MM.1S (cell line): ENCODE data around the gene AGR2.

Source experiments
- DNase-seq: peaks from one replicate; pipeline ENCODE4 v3.0.0-alpha.2; 2015
- H2AFZ ChIP-seq: fragments of 300-600 bp; sonication (generic); 2 replicates; pipeline ENCODE4 v1.6.0; 2016; ENCODE audit warnings: antibody characterized with exemption, low read length
- H3F3A ChIP-seq: fragments of 300-600 bp; sonication (generic); 2 replicates; pipeline ENCODE4 v1.6.1; 2016; ENCODE audit warnings: mild to moderate bottlenecking, antibody characterized with exemption, low read length, moderate library complexity, mixed read lengths; ENCODE audit not compliant: insufficient read depth
- H3K27ac ChIP-seq: fragments of 300-600 bp; sonication (generic); 2 replicates; pipeline ENCODE4 v1.5.1; 2016; ENCODE audit warnings: mild to moderate bottlenecking, low read length
- H3K27me3 ChIP-seq: fragments of 300-600 bp; sonication (generic); replicated peaks from 2 replicates; pipeline ENCODE4 v1.6.0; 2016; ENCODE audit warnings: low read length; ENCODE audit not compliant: insufficient read depth
- H3K36me3 ChIP-seq: fragments of 300-600 bp; sonication (generic); replicated peaks from 2 replicates; pipeline ENCODE4 v1.6.1; 2016; ENCODE audit warnings: mild to moderate bottlenecking, low read length, mixed read lengths; ENCODE audit not compliant: insufficient read depth
- H3K4me1 ChIP-seq: fragments of 300-600 bp; sonication (generic); 2 replicates; pipeline ENCODE4 v1.6.1; 2016; ENCODE audit warnings: low read length, mixed read lengths
- H3K4me2 ChIP-seq: fragments of 300-600 bp; sonication (generic); 2 replicates; pipeline ENCODE4 v1.6.0; 2016; ENCODE audit warnings: low read depth, low read length
- H3K4me3 ChIP-seq: fragments of 300-600 bp; sonication (generic); 2 replicates; pipeline ENCODE4 v1.5.1; 2016; ENCODE audit warnings: low read length, mixed read lengths
- H3K79me2 ChIP-seq: fragments of 300-600 bp; sonication (generic); 2 replicates; pipeline ENCODE4 v1.6.1; 2016; ENCODE audit warnings: mixed run types, low read length, mixed read lengths
- H3K9ac ChIP-seq: fragments of 300-600 bp; sonication (generic); 2 replicates; pipeline ENCODE4 v1.6.1; 2016; ENCODE audit warnings: low read length, mixed read lengths
- H3K9me2 ChIP-seq: fragments of 300-600 bp; sonication (generic); replicated peaks from 2 replicates; pipeline ENCODE4 v1.6.1; 2016; ENCODE audit warnings: mild to moderate bottlenecking, low read length, mixed read lengths; ENCODE audit not compliant: insufficient read depth
- H3K9me3 ChIP-seq: fragments of 300-600 bp; sonication (generic); replicated peaks from 2 replicates; pipeline ENCODE4 v1.6.1; 2016; ENCODE audit warnings: mild to moderate bottlenecking, low read length, mixed read lengths; ENCODE audit not compliant: insufficient read depth
- H4K20me1 ChIP-seq: fragments of 300-600 bp; sonication (generic); 2 replicates; pipeline ENCODE4 v1.6.1; 2016; ENCODE audit warnings: mild to moderate bottlenecking, low read length, moderate library complexity, mixed read lengths; ENCODE audit not compliant: insufficient read depth
- EZH2 ChIP-seq: fragments of 300-600 bp; sonication (generic); optimal IDR thresholded peaks from 2 replicates; pipeline ENCODE3; 2017; ENCODE audit warnings: low read depth, mild to moderate bottlenecking, antibody characterized with exemption, low read length, mixed read lengths
- EZH2phosphoT487 ChIP-seq: fragments of 300-600 bp; sonication (generic); IDR thresholded peaks from 2 replicates; pipeline ENCODE4 v1.6.1; 2018; ENCODE audit warnings: antibody characterized with exemption, low read length
- TF ChIP-seq, protein P1 (sequence below): fragments of 300-600 bp; sonication (generic); IDR thresholded peaks from 2 replicates; pipeline ENCODE4 v1.5.1; 2016; ENCODE audit warnings: antibody characterized with exemption, low read length, mixed read lengths

AGR2 gene

DNA sequence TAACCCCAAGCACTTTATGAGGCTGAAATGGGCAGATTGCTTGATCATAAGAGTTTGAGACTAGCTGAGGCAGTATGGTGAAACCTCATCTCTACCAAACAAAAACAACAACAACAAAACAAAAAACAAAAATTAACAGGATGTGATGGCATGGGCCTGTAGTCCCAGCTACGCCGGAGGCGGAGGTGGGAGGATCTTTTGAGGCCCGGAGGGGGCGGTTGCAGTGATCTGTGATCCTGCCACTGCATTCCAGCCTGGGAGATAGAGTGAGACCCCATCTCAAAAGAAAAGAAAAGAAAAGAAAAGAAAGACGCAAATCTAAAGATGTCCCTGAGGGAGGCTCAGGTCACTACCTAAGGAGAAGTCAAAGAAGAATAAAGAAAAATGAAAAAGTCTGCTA is 35.3 kb upstream of the AGR2 start:
- Histone ChIP-seq H3F3A (no peaks in the 10 kb centered on the region), H4K20me1 (no peaks in the 10 kb centered on the region), H3K36me3 (no peaks in the 10 kb centered on the region), H3K4me2 (no peak overlapping the region), H3K79me2 (no peaks in the 10 kb centered on the region), H2AFZ (no peak overlapping the region), H3K9me3 (no peaks in the 10 kb centered on the region), H3K9me2 (no peaks in the 10 kb centered on the region), H3K4me3 (no peak overlapping the region), H3K9ac (no peak overlapping the region), H3K4me1 (no peaks in the 10 kb centered on the region), H3K27me3 (no peaks in the 10 kb centered on the region), H3K27ac (no peak overlapping the region)
- TF ChIP-seq EZH2 (no peak), EZH2phosphoT487 (no peak)
- TF ChIP-seq, protein P1, sequence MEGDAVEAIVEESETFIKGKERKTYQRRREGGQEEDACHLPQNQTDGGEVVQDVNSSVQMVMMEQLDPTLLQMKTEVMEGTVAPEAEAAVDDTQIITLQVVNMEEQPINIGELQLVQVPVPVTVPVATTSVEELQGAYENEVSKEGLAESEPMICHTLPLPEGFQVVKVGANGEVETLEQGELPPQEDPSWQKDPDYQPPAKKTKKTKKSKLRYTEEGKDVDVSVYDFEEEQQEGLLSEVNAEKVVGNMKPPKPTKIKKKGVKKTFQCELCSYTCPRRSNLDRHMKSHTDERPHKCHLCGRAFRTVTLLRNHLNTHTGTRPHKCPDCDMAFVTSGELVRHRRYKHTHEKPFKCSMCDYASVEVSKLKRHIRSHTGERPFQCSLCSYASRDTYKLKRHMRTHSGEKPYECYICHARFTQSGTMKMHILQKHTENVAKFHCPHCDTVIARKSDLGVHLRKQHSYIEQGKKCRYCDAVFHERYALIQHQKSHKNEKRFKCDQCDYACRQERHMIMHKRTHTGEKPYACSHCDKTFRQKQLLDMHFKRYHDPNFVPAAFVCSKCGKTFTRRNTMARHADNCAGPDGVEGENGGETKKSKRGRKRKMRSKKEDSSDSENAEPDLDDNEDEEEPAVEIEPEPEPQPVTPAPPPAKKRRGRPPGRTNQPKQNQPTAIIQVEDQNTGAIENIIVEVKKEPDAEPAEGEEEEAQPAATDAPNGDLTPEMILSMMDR, result no peak
- no peak for DNase-seq

- no peaks in the 10 kb centered on the region for H3K27me3 ChIP-seq
- no peaks in the 10 kb centered on the region for H3F3A ChIP-seq
- H2AFZ ChIP-seq, result no peak overlapping the region
- DNase-seq, result no peak
- H3K4me3 ChIP-seq, result no peak overlapping the region
- H3K4me1 ChIP-seq, result no peaks in the 10 kb centered on the region
- H3K4me2 ChIP-seq, result no peak overlapping the region
- H3K9ac ChIP-seq, result no peak overlapping the region
- H3K27ac ChIP-seq, result no peak overlapping the region
- H4K20me1 ChIP-seq, result no peaks in the 10 kb centered on the region
- no peaks in the 10 kb centered on the region for H3K9me3 ChIP-seq
- H3K9me2 ChIP-seq, result no peaks in the 10 kb centered on the region
- TF ChIP-seq, protein P1, result no peak
- TF ChIP-seq EZH2phosphoT487, result no peak
- no peaks in the 10 kb centered on the region for H3K36me3 ChIP-seq
- H3K79me2 ChIP-seq, result no peaks in the 10 kb centered on the region
These were observed 34.8 kb upstream of the AGR2 start for GRCh38 chr7:16839646-16840045.

DNA sequence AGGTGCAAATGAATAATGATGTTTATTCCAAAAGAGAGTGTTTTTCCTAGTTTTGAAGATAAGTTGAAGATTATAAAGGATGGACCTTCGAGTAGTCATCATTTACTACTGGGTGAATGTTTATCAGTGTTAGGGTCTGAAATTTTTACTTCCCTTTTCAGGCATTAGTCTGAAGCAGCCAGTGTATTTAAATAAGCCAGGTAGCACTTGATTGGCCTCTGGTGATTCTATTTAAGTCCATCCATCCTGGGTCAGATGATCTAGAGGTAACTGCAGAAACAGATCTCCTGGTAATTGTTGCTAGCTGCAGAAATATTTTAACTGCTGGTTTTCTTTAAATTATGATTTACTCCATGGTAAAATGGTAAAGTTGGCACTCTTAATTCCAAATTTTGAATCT is 34.1 kb upstream of the AGR2 start:
- no peak overlapping the region for H2AFZ ChIP-seq

More for the DNA sequence above, 34.1 kb upstream of the AGR2 start:
- Histone ChIP-seq H3K27ac (no peak overlapping the region), H3K9ac (no peak overlapping the region), H3K36me3 (no peaks in the 10 kb centered on the region), H3K4me1 (no peaks in the 10 kb centered on the region), H3K9me2 (no peaks in the 10 kb centered on the region), H3K4me2 (no peak overlapping the region), H3K79me2 (no peaks in the 10 kb centered on the region), H3K4me3 (no peak overlapping the region), H3K27me3 (no peaks in the 10 kb centered on the region), H3F3A (no peaks in the 10 kb centered on the region), H3K9me3 (no peaks in the 10 kb centered on the region), H4K20me1 (no peaks in the 10 kb centered on the region)
- no peak for DNase-seq
- TF ChIP-seq, protein P1, result no peak
- TF ChIP-seq EZH2, result no peak
- TF ChIP-seq EZH2phosphoT487, result no peak
